LHCN-M2 (cell line): ENCODE measurements around the gene SLC10A7. TPM values are rescaled to one million over a fixed set of nuclear protein-coding genes. Genes with fewer than 3 reads are reported as not detected.

Source experiments
- DNase-seq: peaks from one replicate; pipeline ENCODE4 v3.0.0-alpha.2; 2012; ENCODE audit warnings: low read depth
- polyA plus RNA-seq: library from polyadenylated mRNA; unstranded; fragments of >200 nt; gene quantifications from one replicate; pipeline ENCODE4 v1.2.1, GENCODE V29; 2012; ENCODE audit warnings: missing spikeins
- total RNA-seq: library from RNA; depleted of rRNA; stranded (reverse); fragments of >200 nt; gene quantifications from 2 replicates; pipeline ENCODE4 v1.2.3, GENCODE V29; 2014; rRNA removed

The SLC10A7 gene
- total RNA-seq, result 3.8 and 6.3 TPM in 2 replicates
- 1.7 TPM for polyA plus RNA-seq

- peak; percentile 69 for DNase-seq
These were observed at the start of gene SLC10A7 for GRCh38 chr4:146521541-146522097. Gene SLC10A7, minus strand, starts transcription at chr4:146521940. Its CDS starts 223 bp downstream, at chr4:146521717.

GRCh38 chr4:146567396-146567795, 45.7 kb upstream of the SLC10A7 start:
- peak; percentile 19 for DNase-seq

- DNase-seq, result no peak
These were observed 42.8 kb upstream of the SLC10A7 start for GRCh38 chr4:146564492-146564891.

GRCh38 chr4:146550161-146550560, 28.4 kb upstream of the SLC10A7 start:
- no peak for DNase-seq

GRCh38 chr4:146548443-146548842, 26.7 kb upstream of the SLC10A7 start:
- DNase-seq, result no peak

- peak; percentile 40 for DNase-seq
These were observed 23.4 kb upstream of the SLC10A7 start for GRCh38 chr4:146545102-146545501.

- DNase-seq, result no peak
These were observed 12.4 kb upstream of the SLC10A7 start for GRCh38 chr4:146534178-146534577.

- DNase-seq, result no peak
These were observed 4.0 kb upstream of the SLC10A7 start for GRCh38 chr4:146525754-146526153.

- no peak for DNase-seq
These were observed 2.9 kb upstream of the SLC10A7 start for GRCh38 chr4:146524663-146525062.

- peak; percentile 17 for DNase-seq
These were observed 1.1 kb upstream of the SLC10A7 start for GRCh38 chr4:146522869-146523205.

- peak; percentile 77 for DNase-seq
These were observed 543 bp upstream of the SLC10A7 start for GRCh38 chr4:146522098-146522868.

GRCh38 chr4:146520896-146521540, 722 bp downstream of the SLC10A7 start:
- peak; percentile 52 for DNase-seq

GRCh38 chr4:146514651-146515357, 6.9 kb downstream of the SLC10A7 start:
- peak; percentile 4 for DNase-seq

GRCh38 chr4:146513548-146513947, 8.2 kb downstream of the SLC10A7 start:
- DNase-seq, result no peak

- no peak for DNase-seq
These were observed 10.4 kb downstream of the SLC10A7 start for GRCh38 chr4:146511381-146511780.

GRCh38 chr4:146510942-146511341, 10.8 kb downstream of the SLC10A7 start:
- DNase-seq, result no peak

GRCh38 chr4:146508229-146508939, 13.4 kb downstream of the SLC10A7 start:
- DNase-seq, result no peak

- no peak for DNase-seq
These were observed 14.1 kb downstream of the SLC10A7 start for GRCh38 chr4:146507632-146508031.

- DNase-seq, result no peak
These were observed 15.5 kb downstream of the SLC10A7 start for GRCh38 chr4:146506272-146506671.

- no peak for DNase-seq
These were observed 21.5 kb downstream of the SLC10A7 start for GRCh38 chr4:146500216-146500615.

- no peak for DNase-seq
These were observed 23.4 kb downstream of the SLC10A7 start for GRCh38 chr4:146498291-146498690.
